Measurements from ENCODE around the gene IL1R2.

DNA sequence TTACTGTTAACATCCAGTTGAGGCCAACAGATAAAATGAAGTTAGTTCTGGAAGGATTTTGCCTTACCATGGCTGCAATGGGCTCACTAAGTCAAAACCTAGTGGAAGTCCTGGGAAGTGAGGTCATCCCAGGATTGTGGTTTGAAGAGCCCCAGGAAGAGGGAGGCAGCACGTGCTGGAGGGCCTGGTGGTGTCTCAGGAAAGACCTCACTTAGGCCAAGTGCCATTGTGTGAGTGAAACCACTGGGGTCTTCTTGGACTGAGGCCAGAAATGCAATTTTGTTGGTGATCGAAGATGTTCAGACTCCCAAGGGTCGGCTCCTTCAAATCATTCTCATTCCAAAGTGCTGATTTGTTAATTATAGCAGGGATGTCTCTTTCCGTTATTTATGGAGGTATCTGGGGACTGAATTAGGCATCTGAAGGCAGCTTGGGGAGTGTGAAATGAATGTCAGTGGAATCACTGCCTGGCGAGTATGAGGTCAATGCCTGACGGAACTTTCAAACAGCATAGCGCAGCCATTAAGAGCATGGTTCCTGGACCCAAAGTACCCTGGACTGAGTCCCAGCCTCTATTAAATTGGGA, 60.0 kb downstream of the IL1R2 start:
- TF ChIP-seq PHF8 (conservative IDR thresholded peaks at IDR 0.05; ENCODE audit: low read depth, low read length) (no peak), GTF2F1 (IDR thresholded peaks at IDR 0.05; ENCODE audit: borderline replicate concordance, low read depth, low read length) (no peak), HDAC2 (IDR thresholded peaks at IDR 0.05; ENCODE audit: borderline replicate concordance in 1 of 2, low read depth in 2 of 2, low read length in 2 of 2) (no peak), YY1 (IDR thresholded peaks at IDR 0.05; ENCODE audit: low read depth, low read length) (no peak), EZH2 (IDR thresholded peaks at IDR 0.05; ENCODE audit: low read depth, low read length, severe bottlenecking) (no peak), POLR2A (IDR thresholded peaks at IDR 0.05; ENCODE audit: control extremely low read depth in 1 of 2, low read depth in 2 of 2, low read length in 2 of 2) (no peak), POLR2AphosphoS5 (IDR thresholded peaks at IDR 0.05; ENCODE audit: low read depth, low read length) (no peak), CREB1 (IDR thresholded peaks at IDR 0.05) (no peak)
- TF ChIP-seq, protein P1, sequence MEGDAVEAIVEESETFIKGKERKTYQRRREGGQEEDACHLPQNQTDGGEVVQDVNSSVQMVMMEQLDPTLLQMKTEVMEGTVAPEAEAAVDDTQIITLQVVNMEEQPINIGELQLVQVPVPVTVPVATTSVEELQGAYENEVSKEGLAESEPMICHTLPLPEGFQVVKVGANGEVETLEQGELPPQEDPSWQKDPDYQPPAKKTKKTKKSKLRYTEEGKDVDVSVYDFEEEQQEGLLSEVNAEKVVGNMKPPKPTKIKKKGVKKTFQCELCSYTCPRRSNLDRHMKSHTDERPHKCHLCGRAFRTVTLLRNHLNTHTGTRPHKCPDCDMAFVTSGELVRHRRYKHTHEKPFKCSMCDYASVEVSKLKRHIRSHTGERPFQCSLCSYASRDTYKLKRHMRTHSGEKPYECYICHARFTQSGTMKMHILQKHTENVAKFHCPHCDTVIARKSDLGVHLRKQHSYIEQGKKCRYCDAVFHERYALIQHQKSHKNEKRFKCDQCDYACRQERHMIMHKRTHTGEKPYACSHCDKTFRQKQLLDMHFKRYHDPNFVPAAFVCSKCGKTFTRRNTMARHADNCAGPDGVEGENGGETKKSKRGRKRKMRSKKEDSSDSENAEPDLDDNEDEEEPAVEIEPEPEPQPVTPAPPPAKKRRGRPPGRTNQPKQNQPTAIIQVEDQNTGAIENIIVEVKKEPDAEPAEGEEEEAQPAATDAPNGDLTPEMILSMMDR (IDR thresholded peaks at IDR 0.05; ENCODE audit: control extremely low read depth in 1 of 3, insufficient read depth in 1 of 3, low read depth in 1 of 3, low read length in 3 of 3): no peak
